ENCODE results near the gene KRTAP10-7.
"Not testable (repeated sequence)": the region's sequence is repeated elsewhere in the genome, so short reads cannot be mapped to it uniquely, and the experiment has no call there.

The KRTAP10-7 gene, protein sequence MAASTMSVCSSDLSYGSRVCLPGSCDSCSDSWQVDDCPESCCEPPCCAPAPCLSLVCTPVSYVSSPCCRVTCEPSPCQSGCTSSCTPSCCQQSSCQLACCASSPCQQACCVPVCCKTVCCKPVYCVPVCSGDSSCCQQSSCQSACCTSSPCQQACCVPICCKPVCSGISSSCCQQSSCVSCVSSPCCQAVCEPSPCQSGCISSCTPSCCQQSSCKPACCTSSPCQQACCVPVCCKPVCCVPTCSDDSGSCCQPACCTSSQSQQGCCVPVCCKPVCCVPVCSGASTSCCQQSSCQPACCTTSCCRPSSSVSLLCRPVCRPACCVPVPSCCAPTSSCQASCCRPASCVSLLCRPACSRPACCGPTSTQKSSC

DNA sequence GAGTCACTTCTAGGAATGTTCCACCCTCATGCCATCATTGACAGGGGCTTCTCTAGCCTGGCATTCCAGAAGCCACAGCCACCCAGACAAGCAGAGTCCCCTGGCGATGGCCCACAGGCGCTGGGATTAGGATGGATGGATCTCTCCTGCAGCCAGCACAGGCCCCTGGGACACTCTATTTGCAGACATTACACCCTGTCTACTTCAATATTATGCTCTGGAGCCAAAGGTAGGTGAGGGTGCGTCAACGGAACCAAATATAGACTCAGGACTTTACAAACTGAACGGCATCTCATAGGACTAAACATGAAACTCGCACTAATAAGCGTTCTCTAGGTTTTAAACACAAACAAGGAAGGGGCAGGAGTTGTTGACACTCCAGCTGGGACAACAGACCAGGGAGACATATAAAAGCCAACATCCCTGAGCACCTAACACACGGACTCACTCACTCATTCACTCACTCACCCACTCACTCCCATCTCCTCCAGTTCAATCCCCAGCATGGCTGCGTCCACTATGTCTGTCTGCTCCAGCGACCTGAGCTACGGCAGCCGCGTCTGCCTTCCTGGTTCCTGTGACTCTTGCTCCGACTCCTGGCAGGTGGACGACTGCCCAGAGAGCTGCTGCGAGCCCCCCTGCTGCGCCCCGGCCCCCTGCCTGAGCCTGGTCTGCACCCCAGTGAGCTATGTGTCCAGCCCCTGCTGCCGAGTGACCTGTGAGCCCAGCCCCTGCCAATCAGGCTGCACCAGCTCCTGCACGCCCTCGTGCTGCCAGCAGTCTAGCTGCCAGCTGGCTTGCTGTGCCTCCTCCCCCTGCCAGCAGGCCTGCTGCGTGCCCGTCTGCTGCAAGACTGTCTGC lies at the start of gene KRTAP10-7:
KRTAP10-7 (plus strand) TSS at position 480 of the 861 bp plus-strand sequence; CDS start at position 505, 25 bp downstream.
- not testable (repeated sequence) for H3K27ac ChIP-seq

DNA sequence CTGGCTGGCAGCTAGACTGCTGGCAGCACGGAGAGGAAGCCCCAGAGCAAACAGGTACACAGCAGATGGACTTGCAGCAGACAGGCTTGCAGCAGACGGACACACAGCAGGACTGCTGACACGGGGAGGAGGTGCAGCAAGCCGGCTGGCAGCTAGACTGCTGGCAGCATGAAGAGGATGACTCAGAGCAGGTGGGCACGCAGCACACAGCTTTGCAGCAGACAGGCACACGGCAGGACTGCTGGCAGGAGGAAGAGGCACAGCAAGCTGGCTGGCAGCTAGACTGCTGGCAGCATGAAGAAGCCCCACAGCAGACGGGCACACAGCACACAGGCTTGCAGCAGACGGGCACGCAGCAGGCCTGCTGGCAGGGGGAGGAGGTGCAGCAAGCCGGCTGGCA lies 49.6 kb upstream of the KRTAP10-7 start:
- H3K27ac ChIP-seq: no peak overlapping the region
- TF ChIP-seq, protein P1, sequence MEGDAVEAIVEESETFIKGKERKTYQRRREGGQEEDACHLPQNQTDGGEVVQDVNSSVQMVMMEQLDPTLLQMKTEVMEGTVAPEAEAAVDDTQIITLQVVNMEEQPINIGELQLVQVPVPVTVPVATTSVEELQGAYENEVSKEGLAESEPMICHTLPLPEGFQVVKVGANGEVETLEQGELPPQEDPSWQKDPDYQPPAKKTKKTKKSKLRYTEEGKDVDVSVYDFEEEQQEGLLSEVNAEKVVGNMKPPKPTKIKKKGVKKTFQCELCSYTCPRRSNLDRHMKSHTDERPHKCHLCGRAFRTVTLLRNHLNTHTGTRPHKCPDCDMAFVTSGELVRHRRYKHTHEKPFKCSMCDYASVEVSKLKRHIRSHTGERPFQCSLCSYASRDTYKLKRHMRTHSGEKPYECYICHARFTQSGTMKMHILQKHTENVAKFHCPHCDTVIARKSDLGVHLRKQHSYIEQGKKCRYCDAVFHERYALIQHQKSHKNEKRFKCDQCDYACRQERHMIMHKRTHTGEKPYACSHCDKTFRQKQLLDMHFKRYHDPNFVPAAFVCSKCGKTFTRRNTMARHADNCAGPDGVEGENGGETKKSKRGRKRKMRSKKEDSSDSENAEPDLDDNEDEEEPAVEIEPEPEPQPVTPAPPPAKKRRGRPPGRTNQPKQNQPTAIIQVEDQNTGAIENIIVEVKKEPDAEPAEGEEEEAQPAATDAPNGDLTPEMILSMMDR (conservative IDR thresholded peaks at IDR 0.05): no peak

DNA sequence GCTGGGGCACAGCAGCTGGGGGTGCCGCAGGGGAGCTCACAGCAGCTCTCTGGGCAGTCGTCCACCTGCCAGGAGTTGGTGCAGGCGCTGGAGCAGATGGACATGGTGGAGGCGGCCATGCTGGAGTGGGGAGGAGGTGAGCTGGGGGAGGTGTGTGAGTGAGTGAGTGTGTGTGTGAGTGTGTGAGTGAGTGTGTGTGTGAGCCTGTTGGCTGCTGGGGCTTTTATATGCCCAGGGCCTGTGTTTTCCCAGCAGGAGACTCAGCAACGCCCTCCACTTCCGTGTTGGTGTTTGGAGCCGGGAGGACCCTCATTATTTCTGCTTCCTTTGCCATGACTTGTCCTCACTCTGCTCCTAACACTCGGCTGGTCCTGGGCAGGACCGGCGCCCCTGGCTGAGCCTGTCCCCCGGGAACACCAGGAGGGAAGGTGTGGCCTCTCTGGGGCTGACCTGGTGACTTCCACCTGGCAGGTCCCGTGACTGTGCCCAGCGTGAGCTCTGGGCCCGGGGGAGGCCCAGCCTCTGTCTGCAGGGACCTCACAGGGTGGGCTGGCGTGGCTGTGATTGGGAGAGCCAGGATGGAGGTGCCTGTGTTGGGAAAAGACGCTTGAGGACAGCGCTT lies 48.9 kb upstream of the KRTAP10-7 start, which contains the start of gene KRTAP10-2:
KRTAP10-2 (minus strand) TSS at position 166 of the 622 bp plus-strand sequence; CDS start at position 119, 47 bp downstream.
- H3K27ac ChIP-seq: no peak within 1 kb of the TSS
- TF ChIP-seq, protein P1 (conservative IDR thresholded peaks at IDR 0.05): no peak

DNA sequence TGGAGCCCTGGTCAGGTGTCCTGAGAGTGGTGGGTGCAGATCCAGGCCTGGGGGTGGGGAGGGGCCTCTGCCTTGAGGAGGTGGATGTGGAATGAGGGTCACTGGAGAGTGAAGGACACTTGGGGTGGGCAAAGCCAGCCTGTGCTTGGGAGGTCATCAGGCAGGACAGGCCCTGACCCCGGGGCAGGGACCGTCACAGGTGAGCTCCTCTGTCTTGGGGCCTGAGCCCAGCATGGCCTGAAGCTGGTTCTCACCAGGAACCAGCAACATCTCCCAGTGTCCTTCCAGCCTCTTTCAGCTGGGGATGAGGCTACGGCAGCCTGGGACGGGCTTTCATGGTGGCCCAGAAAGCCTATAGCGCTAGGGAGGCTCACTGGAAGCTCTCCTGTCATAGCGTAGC lies 48.3 kb upstream of the KRTAP10-7 start:
- no peak overlapping the region for H3K27ac ChIP-seq
- TF ChIP-seq, protein P1 (conservative IDR thresholded peaks at IDR 0.05): no peak

DNA sequence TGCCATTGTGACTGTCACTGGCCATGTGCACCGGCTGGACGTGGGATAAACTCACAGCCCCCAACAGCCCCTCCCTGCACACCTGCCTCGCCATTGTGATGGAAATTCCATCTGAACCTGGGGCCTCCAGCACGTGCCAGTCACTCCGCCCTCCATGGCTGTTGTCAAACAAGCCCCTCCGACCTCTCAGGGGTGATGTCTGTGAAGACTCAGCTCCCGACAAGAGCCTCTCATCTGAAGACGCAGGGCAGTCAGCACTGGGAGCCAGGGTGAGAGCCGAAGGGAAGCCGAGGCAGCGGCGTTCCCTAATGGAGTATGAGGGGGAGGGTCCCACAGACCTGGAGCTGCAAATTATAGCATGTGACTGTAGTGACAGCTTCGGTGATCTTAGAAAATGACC lies 47.7 kb upstream of the KRTAP10-7 start:
- H3K27ac ChIP-seq: no peak overlapping the region
- TF ChIP-seq, protein P1 (conservative IDR thresholded peaks at IDR 0.05): no peak

DNA sequence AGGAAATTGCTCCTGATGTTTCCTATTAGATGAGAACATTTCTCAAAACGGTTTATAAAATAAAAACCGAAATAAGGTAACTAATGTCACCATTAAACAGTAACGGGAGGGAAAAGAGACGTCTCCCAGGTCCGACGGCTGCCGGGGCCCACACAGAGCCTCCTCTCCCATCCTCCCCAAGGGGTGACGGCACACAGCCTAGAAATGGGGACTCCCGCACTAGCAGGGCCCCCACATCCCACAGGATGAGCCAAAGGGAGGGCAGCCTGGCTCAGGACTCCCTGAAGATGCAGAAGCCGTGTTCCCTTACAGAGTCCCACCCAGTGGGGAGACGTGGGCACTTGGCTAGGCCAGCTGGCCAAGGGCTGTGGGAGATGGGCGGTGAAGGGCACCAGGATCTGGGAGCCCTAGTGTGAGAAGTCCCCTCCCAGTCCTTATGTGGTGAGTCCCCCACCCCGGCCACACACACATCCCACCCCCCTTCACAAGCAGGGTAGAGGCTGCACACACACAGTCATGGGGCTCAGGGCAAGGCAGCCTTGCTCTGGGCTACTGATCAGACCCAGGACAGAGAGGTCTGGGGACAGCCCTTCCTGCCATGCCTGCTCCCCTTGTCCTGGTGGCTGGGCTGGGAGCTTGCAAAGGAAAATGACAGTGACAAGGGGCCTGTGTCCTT lies 45.1 kb upstream of the KRTAP10-7 start:
- H3K27ac ChIP-seq: no peak overlapping the region
- TF ChIP-seq, protein P1 (conservative IDR thresholded peaks at IDR 0.05): no peak

DNA sequence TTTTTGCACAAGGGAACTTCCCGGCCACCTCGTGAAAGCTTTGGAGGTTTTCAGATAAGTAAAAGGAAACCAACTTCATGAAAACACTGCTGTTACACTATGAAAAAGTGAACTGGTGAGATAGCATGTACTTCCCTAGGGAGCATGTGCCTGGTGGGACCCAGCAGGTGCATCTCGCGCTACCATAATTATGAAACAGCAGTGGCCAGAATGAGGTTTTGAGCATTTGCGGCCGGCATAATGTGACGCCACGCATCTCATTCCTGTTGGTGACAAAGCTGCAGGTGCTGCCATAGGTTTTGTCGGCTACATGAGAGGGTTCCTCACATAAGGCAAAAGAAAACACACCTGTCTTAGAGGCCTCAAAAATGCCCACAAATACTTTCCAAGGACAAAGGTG lies 43.5 kb upstream of the KRTAP10-7 start:
- no peak overlapping the region for H3K27ac ChIP-seq
- TF ChIP-seq, protein P1 (conservative IDR thresholded peaks at IDR 0.05): no peak
